Ectodermal cell (in vitro differentiated cells): ENCODE data around the gene SH3BP5L. TPM values are rescaled to one million over a fixed set of nuclear protein-coding genes. Genes with fewer than 3 reads are reported as not detected.

ENCODE experiments used
- H3K27ac ChIP-seq: 2 replicates; pipeline ENCODE4 v1.7.0; 2013; ENCODE audit warnings: mild to moderate bottlenecking, low read depth, low read length; ENCODE audit not compliant: insufficient read depth, poor library complexity, severe bottlenecking
- H3K27me3 ChIP-seq: 2 replicates; pipeline ENCODE4 v1.7.0; 2013; ENCODE audit warnings: mild to moderate bottlenecking, low read length; ENCODE audit not compliant: insufficient read depth, control insufficient read depth, poor library complexity, severe bottlenecking
- H3K36me3 ChIP-seq: one replicate; pipeline ENCODE4 v1.7.0; 2013; ENCODE audit warnings: low read length; ENCODE audit not compliant: control insufficient read depth, insufficient read depth
- H3K4me1 ChIP-seq: one replicate; pipeline ENCODE4 v1.7.0; 2013; ENCODE audit warnings: low read length; ENCODE audit not compliant: control insufficient read depth, insufficient read depth
- H3K4me3 ChIP-seq: 2 replicates; pipeline ENCODE4 v1.7.0; 2013; ENCODE audit warnings: low read depth, low read length, control low read depth; ENCODE audit not compliant: insufficient read depth
- H3K9me3 ChIP-seq: 2 replicates; pipeline ENCODE4 v1.7.0; 2013; ENCODE audit warnings: mild to moderate bottlenecking, low read length, moderate library complexity; ENCODE audit not compliant: control insufficient read depth
- WGBS, 2 experiments: methylation state at CpG; one replicate each; pipeline ENCODE4 v1.1.7; 2013; ENCODE audit warnings: missing lambda C conversion rate in 2 of 2; 5-methylcytosine and 5-hydroxymethylcytosine counted together
- polyA plus RNA-seq, 4 experiments: library from polyadenylated mRNA; stranded (reverse); fragments of 50-300 nt; gene quantifications; one replicate each; pipeline ENCODE4 v1.2.3, GENCODE V29; 2013

SH3BP5L gene
- 24.8 TPM for polyA plus RNA-seq (2013, experiment 1 of 4)
- 26.1 TPM for polyA plus RNA-seq (2013, experiment 2 of 4)
- polyA plus RNA-seq (2013, experiment 3 of 4), result 17.9 TPM
- polyA plus RNA-seq (2013, experiment 4 of 4), result 22.3 TPM

GRCh38 chr1:248825909-248826760 is at the start of gene SH3BP5L:
Gene SH3BP5L, minus strand, starts transcription at chr1:248825915. Its CDS starts 980 bp downstream, at chr1:248824935.
- Histone ChIP-seq H3K27ac (peak within 1 kb of the TSS; percentile 96), H3K4me1 (peaks cover 10% of the 10 kb centered on the region), H3K27me3 (no peaks in the 10 kb centered on the region), H3K9me3 (no peaks in the 10 kb centered on the region), H3K4me3 (peak within 1 kb of the TSS; percentile 97), H3K36me3 (no peaks in the 10 kb centered on the region)
- WGBS, 2 experiments, result 0% methylated on average over 56 of the region's 56 CpGs

GRCh38 chr1:248873993-248874533 is 48.3 kb upstream of the SH3BP5L start:
- Histone ChIP-seq H3K4me1 (no peaks in the 10 kb centered on the region), H3K4me3 (peak overlapping the region; percentile 60), H3K27ac (peak overlapping the region; percentile 67), H3K9me3 (no peaks in the 10 kb centered on the region), H3K27me3 (no peaks in the 10 kb centered on the region), H3K36me3 (no peaks in the 10 kb centered on the region)
- 5% methylated on average over 23 of the region's 23 CpGs for WGBS, 2 experiments

- Histone ChIP-seq H3K27ac (peak overlapping the region; percentile 80), H3K9me3 (no peaks in the 10 kb centered on the region), H3K36me3 (no peaks in the 10 kb centered on the region), H3K4me3 (peak overlapping the region; percentile 60), H3K27me3 (no peaks in the 10 kb centered on the region), H3K4me1 (no peaks in the 10 kb centered on the region)
- WGBS, 2 experiments, result 0 to 1% methylated on average over 41 of the region's 41 CpGs
These were observed 47.8 kb upstream of the SH3BP5L start for GRCh38 chr1:248873409-248873992.

GRCh38 chr1:248872752-248873408 is 47.2 kb upstream of the SH3BP5L start:
- Histone ChIP-seq H3K4me1 (no peaks in the 10 kb centered on the region), H3K27me3 (no peaks in the 10 kb centered on the region), H3K36me3 (no peaks in the 10 kb centered on the region), H3K27ac (peak overlapping the region; percentile 80), H3K9me3 (no peaks in the 10 kb centered on the region), H3K4me3 (peak overlapping the region; percentile 60)
- 1 to 3% methylated on average over 31 of the region's 31 CpGs for WGBS, 2 experiments

- Histone ChIP-seq H3K9me3 (no peaks in the 10 kb centered on the region), H3K4me1 (no peaks in the 10 kb centered on the region), H3K4me3 (no peak overlapping the region), H3K27ac (no peak overlapping the region), H3K36me3 (no peaks in the 10 kb centered on the region), H3K27me3 (no peaks in the 10 kb centered on the region)
- 93 to 95% methylated on average over 3 of the region's 3 CpGs for WGBS, 2 experiments
These were observed 46.2 kb upstream of the SH3BP5L start for GRCh38 chr1:248871837-248872401.

GRCh38 chr1:248862998-248863881 is 37.5 kb upstream of the SH3BP5L start:
- Histone ChIP-seq H3K27ac (no peak overlapping the region), H3K36me3 (no peaks in the 10 kb centered on the region), H3K27me3 (peaks cover 53% of the 10 kb centered on the region), H3K4me3 (peak overlapping the region; percentile 60), H3K4me1 (peaks cover 5% of the 10 kb centered on the region), H3K9me3 (no peaks in the 10 kb centered on the region)
- 12 to 14% methylated on average over 46 of the region's 46 CpGs for WGBS, 2 experiments

- peaks cover 53% of the 10 kb centered on the region for H3K27me3 ChIP-seq
These were observed 36.9 kb upstream of the SH3BP5L start for GRCh38 chr1:248862695-248862997.

GRCh38 chr1:248861616-248862015 is 35.9 kb upstream of the SH3BP5L start:
- Histone ChIP-seq H3K4me3 (no peak overlapping the region), H3K27ac (no peak overlapping the region), H3K4me1 (peaks cover 13% of the 10 kb centered on the region), H3K27me3 (peaks cover 53% of the 10 kb centered on the region), H3K9me3 (no peaks in the 10 kb centered on the region), H3K36me3 (no peaks in the 10 kb centered on the region)
- WGBS, 2 experiments, result 85 to 93% methylated on average over 2 of the region's 2 CpGs

More at GRCh38 chr1:248862695-248862997, 36.9 kb upstream of the SH3BP5L start:
- Histone ChIP-seq H3K9me3 (no peaks in the 10 kb centered on the region), H3K36me3 (no peaks in the 10 kb centered on the region), H3K4me3 (peak overlapping the region; percentile 60), H3K4me1 (peaks cover 7% of the 10 kb centered on the region), H3K27ac (no peak overlapping the region)
- WGBS, 2 experiments, result 18 to 25% methylated on average over 4 of the region's 4 CpGs

GRCh38 chr1:248860007-248860406 is 34.3 kb upstream of the SH3BP5L start:
- H3K27me3 ChIP-seq, result peaks cover 53% of the 10 kb centered on the region
- H3K9me3 ChIP-seq, result no peaks in the 10 kb centered on the region

More at GRCh38 chr1:248860007-248860406, 34.3 kb upstream of the SH3BP5L start:
- Histone ChIP-seq H3K4me1 (peaks cover 13% of the 10 kb centered on the region), H3K36me3 (no peaks in the 10 kb centered on the region), H3K4me3 (no peak overlapping the region), H3K27ac (no peak overlapping the region)
- 89 to 90% methylated on average over 4 of the region's 4 CpGs for WGBS, 2 experiments
